Erythroblast (primary cell): ENCODE data around the gene GBF1.

Experiments
- GATA1 ChIP-seq: IDR thresholded peaks from 2 replicates; pipeline ENCODE4 v1.6.1; 2011; ENCODE audit warnings: low read depth, mild to moderate bottlenecking, control low read depth, low read length, moderate library complexity
- POLR2A ChIP-seq: IDR thresholded peaks from 2 replicates; pipeline ENCODE4 v1.6.1; 2011; ENCODE audit warnings: mild to moderate bottlenecking, low read length

GRCh38 chr10:102220612-102221011 lies 24.7 kb upstream of the GBF1 start:
- TF ChIP-seq POLR2A (no peak), GATA1 (no peak)
